K562 (cell line): ENCODE results near the gene DNAJC12. TPM values are rescaled to one million over a fixed set of nuclear protein-coding genes. Genes with fewer than 3 reads are reported as not detected.

Experiments
- DIDO1 ChIP-seq: fragments of 450-650 bp; IDR thresholded peaks from 2 replicates; pipeline ENCODE4 v1.6.1; 2016; ENCODE audit warnings: low read depth, missing biosample characterization, missing genetic modification characterization
- ILK ChIP-seq: fragments of 450-650 bp; IDR thresholded peaks from 2 replicates; pipeline ENCODE4 v1.6.1; 2016; ENCODE audit warnings: missing genetic modification characterization, low read depth, mild to moderate bottlenecking, missing compliant biosample characterization, moderate library complexity, borderline replicate concordance
- IRF2 ChIP-seq: sonication (generic); formaldehyde crosslinking; IDR thresholded peaks from 2 replicates; pipeline ENCODE4 v1.8.1; 2022; ENCODE audit warnings: mild to moderate bottlenecking, missing genetic modification reagents
- MCM2 ChIP-seq: fragments of 450-650 bp; IDR thresholded peaks from 2 replicates; pipeline ENCODE4 v1.6.1; 2017; ENCODE audit warnings: low read depth, mild to moderate bottlenecking
- PKNOX1 ChIP-seq: fragments of 450-650 bp; IDR thresholded peaks from 2 replicates; pipeline ENCODE4 v1.6.1; 2016
- POLR3G ChIP-seq: IDR thresholded peaks from 2 replicates; pipeline ENCODE4 v1.6.1; 2011; ENCODE audit not compliant: insufficient read length, insufficient replicate concordance; ENCODE audit errors: extremely low read depth
- USF2 ChIP-seq: sonication (generic); formaldehyde crosslinking; IDR thresholded peaks from 2 replicates; pipeline ENCODE4 v1.5.0; 2020; ENCODE audit warnings: missing genetic modification reagents
- ZMIZ1 ChIP-seq, 2 experiments: fragments of 150-350 bp in 1 of 2; IDR thresholded peaks; 2 replicates each; pipeline ENCODE4 v1.6.1; 2012 to 2016; ENCODE audit warnings: low read depth in 2 of 2, low read length in 2 of 2, mild to moderate bottlenecking in 1 of 2, moderate library complexity in 1 of 2
- ZNF134 ChIP-seq: fragments of 250-450 bp; sonication (Bioruptor Pico); conservative IDR thresholded peaks from 2 replicates; pipeline ENCODE4 v1.4.0; 2020
- ZNF699 ChIP-seq: fragments of 250-450 bp; sonication (Bioruptor Pico); IDR thresholded peaks from 2 replicates; pipeline ENCODE4 v1.8.0; 2021; ENCODE audit warnings: mild to moderate bottlenecking, moderate library complexity; ENCODE audit not compliant: insufficient replicate concordance
- polyA plus RNA-seq, 8 experiments: library from polyadenylated mRNA; depleted of rRNA in 4 of 8; stranded (reverse) in 5 of 8; unstranded in 3 of 8; fragments of >200 nt; fragmentation: Nextera tagmentation in 2 of 8; fragmentation: Illumina TruSeq in 1 of 8; extraction: Ambion mirVana in 2 of 8; extraction: Trizol in 1 of 8; gene quantifications; 2 replicates each; pipeline versions ENCODE4 v1.2.1 to v1.2.3, GENCODE V29; 2011 to 2014; ENCODE audit warnings: inconsistent platforms in 1 of 8, missing spikeins in 1 of 8
- total RNA-seq, 7 experiments: library from RNA; depleted of rRNA in 6 of 7; stranded (reverse); fragments of >200 nt in 6 of 7; fragmentation: Illumina TruSeq in 2 of 7; extraction: Trizol in 2 of 7; gene quantifications; 2 replicates each; pipeline versions ENCODE4 v1.2.1 to v1.2.3, GENCODE V29; 2011 to 2021; ENCODE audit warnings: low replicate concordance in 1 of 7
- TF ChIP-seq, protein P1 (sequence below): sonication (generic); IDR thresholded peaks from 2 replicates; pipeline ENCODE4 v1.6.1; 2016

DNAJC12 gene
- total and polyA plus RNA-seq, 9 of the 15 experiments (the other 6 are each of a cell fraction or from before 2014, with no cell fraction given), result 7.4 to 95.9 (median 68.5) TPM

GRCh38 chr10:67783606-67784294, 54.2 kb downstream of the DNAJC12 start (continued):
- TF ChIP-seq POLR3G (no peak), USF2 (CRISPR knock-in tag) (no peak), ZMIZ1 (IDR thresholded peaks at IDR 0.05; ENCODE audit: low read depth in 2 of 2, low read length in 2 of 2) (no peak), ZNF134 (no peak), ILK (tag) (no peak), ZNF699 (CRISPR knock-in tag) (no peak), PKNOX1 (no peak), DIDO1 (tag) (no peak), IRF2 (CRISPR knock-in tag) (no peak), MCM2 (no peak)
- TF ChIP-seq, protein P1, sequence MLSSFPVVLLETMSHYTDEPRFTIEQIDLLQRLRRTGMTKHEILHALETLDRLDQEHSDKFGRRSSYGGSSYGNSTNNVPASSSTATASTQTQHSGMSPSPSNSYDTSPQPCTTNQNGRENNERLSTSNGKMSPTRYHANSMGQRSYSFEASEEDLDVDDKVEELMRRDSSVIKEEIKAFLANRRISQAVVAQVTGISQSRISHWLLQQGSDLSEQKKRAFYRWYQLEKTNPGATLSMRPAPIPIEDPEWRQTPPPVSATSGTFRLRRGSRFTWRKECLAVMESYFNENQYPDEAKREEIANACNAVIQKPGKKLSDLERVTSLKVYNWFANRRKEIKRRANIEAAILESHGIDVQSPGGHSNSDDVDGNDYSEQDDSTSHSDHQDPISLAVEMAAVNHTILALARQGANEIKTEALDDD, result no peak
